Esophagus muscularis mucosa (tissue), 4 donors: Measurements from ENCODE around the gene HOXC10. TPM values are rescaled to one million over a fixed set of nuclear protein-coding genes. Genes with fewer than 3 reads are reported as not detected.

ENCODE experiments used
- DNase-seq: peaks from one replicate; pipeline ENCODE4 v3.0.0-alpha.2; 2017; ENCODE audit errors: extremely low spot score
- H3K27ac ChIP-seq, 4 donors: fragments of 200-600 bp; sonication (generic); replicated peaks in 1 of 4; 1 replicate in 3 of 4; 2 replicates in 1 of 4; pipeline ENCODE4 v1.5.1; 2016 to 2019; ENCODE audit warnings: mild to moderate bottlenecking in 1 of 4
- H3K27me3 ChIP-seq, 4 donors: fragments of 200-600 bp; sonication (generic); one replicate each; pipeline versions ENCODE4 v1.5.1 to v1.6.0; 2016 to 2019
- H3K36me3 ChIP-seq, 4 donors: fragments of 200-600 bp; sonication (generic); one replicate each; pipeline ENCODE4 v1.5.1; 2016 to 2019
- H3K4me1 ChIP-seq, 4 donors: fragments of 200-600 bp; sonication (generic); one replicate each; pipeline ENCODE4 v1.5.1; 2016 to 2019
- H3K4me3 ChIP-seq, 4 donors: fragments of 200-600 bp; sonication (generic); 1 replicate in 2 of 4; 2 replicates in 2 of 4; pipeline ENCODE4 v1.5.1; 2016 to 2019; ENCODE audit warnings: mild to moderate bottlenecking in 4 of 4, moderate library complexity in 1 of 4
- H3K9me3 ChIP-seq, 4 donors: fragments of 200-600 bp; sonication (generic); 1 replicate in 3 of 4; 2 replicates in 1 of 4; pipeline ENCODE4 v1.5.1; 2016 to 2019
- CTCF ChIP-seq, 3 experiments: fragments of 200-600 bp in 2 of 3; fragments of 450-650 bp in 1 of 3; sonication (generic) in 2 of 3; IDR thresholded peaks; one replicate each; pipeline ENCODE4 v1.5.1; 2017 to 2019; ENCODE audit warnings: antibody characterized with exemption in 3 of 3, mild to moderate bottlenecking in 2 of 3, moderate library complexity in 1 of 3
- EP300 ChIP-seq: sonication (generic); formaldehyde crosslinking; IDR thresholded peaks from one replicate; pipeline ENCODE4 v1.6.1; 2017; ENCODE audit warnings: antibody characterized with exemption
- POLR2A ChIP-seq: fragments of 450-650 bp; IDR thresholded peaks from one replicate; pipeline ENCODE4 v1.6.1; 2017; ENCODE audit warnings: antibody characterized with exemption, moderate library complexity, mild to moderate bottlenecking, low read depth
- POLR2AphosphoS5 ChIP-seq, 2 donors: sonication (generic); formaldehyde crosslinking; IDR thresholded peaks; one replicate each; pipeline ENCODE4 v1.6.1; 2017; ENCODE audit warnings: antibody characterized with exemption in 2 of 2
- WGBS: methylation state at CpG from one replicate; pipeline ENCODE4 v1.1.5; 2018; 5-methylcytosine and 5-hydroxymethylcytosine counted together
- intact Hi-C: fragments of 100-400 bp; cut with DNase I; formaldehyde crosslinking; loops from one replicate; pipeline ENCODE4 v1.15.1; 2023
- total RNA-seq, 4 donors: library from RNA; depleted of rRNA; stranded (reverse); fragments of >200 nt; gene quantifications; one replicate each; pipeline versions ENCODE4 v1.1.0 to v1.2.1, GENCODE V29; 2016

The HOXC10 gene
- total RNA-seq, 4 donors from 2014 or later = not detected

GRCh38 chr12:53947743-53948142 lies 37.2 kb upstream of the HOXC10 start:
- H3K4me1 ChIP-seq = peaks cover 4 to 29% (median 18%) of the 10 kb centered on the region in 4 donors
- no peak for TF ChIP-seq POLR2AphosphoS5 (IDR thresholded peaks at IDR 0.05)
- TF ChIP-seq CTCF (IDR thresholded peaks at IDR 0.05) = no peak
- TF ChIP-seq EP300 = no peak
- no peak for TF ChIP-seq POLR2A
- H3K27me3 ChIP-seq = peaks cover 0 to 100% (median 82%) of the 10 kb centered on the region in 4 donors
- no peak overlapping the region for H3K4me3 ChIP-seq
- no peak overlapping the region for H3K27ac ChIP-seq
- DNase-seq = no peak
- intact Hi-C loops = no loop called here
- no peaks in the 10 kb centered on the region for H3K9me3 ChIP-seq
- no peaks in the 10 kb centered on the region for H3K36me3 ChIP-seq

GRCh38 chr12:53948650-53949593 lies 36.0 kb upstream of the HOXC10 start:
- Histone ChIP-seq H3K36me3 (no peaks in the 10 kb centered on the region), H3K9me3 (no peaks in the 10 kb centered on the region), H3K27ac (no peak overlapping the region), H3K4me1 (peaks cover 7 to 34% (median 24%) of the 10 kb centered on the region in 4 donors), H3K27me3 (peaks cover 0 to 100% (median 83%) of the 10 kb centered on the region in 4 donors), H3K4me3 (no peak overlapping the region)
- 45% methylated on average over 8 of the region's 9 CpGs for WGBS
- DNase-seq = no peak
- intact Hi-C loops = no loop called here
- TF ChIP-seq POLR2A (no peak), CTCF (IDR thresholded peaks at IDR 0.05) (no peak), POLR2AphosphoS5 (IDR thresholded peaks at IDR 0.05) (no peak), EP300 (no peak)

GRCh38 chr12:53949631-53950436 lies 35.1 kb upstream of the HOXC10 start:
- H3K36me3 ChIP-seq = no peaks in the 10 kb centered on the region
- 5% methylated on average over 27 of the region's 34 CpGs for WGBS
- H3K27ac ChIP-seq = no peak overlapping the region
- H3K9me3 ChIP-seq = no peaks in the 10 kb centered on the region
- intact Hi-C loops = no loop called here
- no peak for DNase-seq
- H3K4me3 ChIP-seq = no peak overlapping the region
- H3K4me1 ChIP-seq = peaks cover 7 to 35% (median 24%) of the 10 kb centered on the region in 4 donors
- H3K27me3 ChIP-seq = peaks cover 3 to 100% (median 83%) of the 10 kb centered on the region in 4 donors
- TF ChIP-seq EP300 (no peak), CTCF (IDR thresholded peaks at IDR 0.05) (no peak), POLR2A (no peak), POLR2AphosphoS5 (IDR thresholded peaks at IDR 0.05) (no peak)

GRCh38 chr12:53950437-53950773 lies 34.5 kb upstream of the HOXC10 start:
- Histone ChIP-seq H3K9me3 (no peaks in the 10 kb centered on the region), H3K36me3 (no peaks in the 10 kb centered on the region), H3K27ac (no peak overlapping the region), H3K4me3 (no peak overlapping the region), H3K4me1 (peaks cover 7 to 35% (median 28%) of the 10 kb centered on the region in 4 donors), H3K27me3 (peaks cover 9 to 100% (median 83%) of the 10 kb centered on the region in 4 donors)
- 9% methylated on average over 10 of the region's 10 CpGs for WGBS
- TF ChIP-seq POLR2AphosphoS5 (IDR thresholded peaks at IDR 0.05) = no peak
- no peak for TF ChIP-seq CTCF (IDR thresholded peaks at IDR 0.05)
- TF ChIP-seq POLR2A = no peak
- no peak for TF ChIP-seq EP300
- intact Hi-C loops = no loop called here
- DNase-seq = no peak
